RWPE2 (cell line): ENCODE results near the gene DUSP7.

ENCODE experiments used
- ATAC-seq: fragments of 200-7000 bp; cut with Tn5 transposase; 3 replicates; pipeline ENCODE4 v1.9.1; 2021; ENCODE audit warnings: low read depth
- DNase-seq: peaks from one replicate; pipeline ENCODE4 v3.0.0-alpha.2; 2020; ENCODE audit warnings: low spot score
- H3K27ac ChIP-seq: fragments of 450-650 bp; 2 replicates; pipeline ENCODE4 v1.5.1; 2017; ENCODE audit warnings: mild to moderate bottlenecking; ENCODE audit not compliant: poor library complexity, severe bottlenecking
- H3K27me3 ChIP-seq: fragments of 250-450 bp; sonication (Bioruptor Pico); 2 replicates; pipeline ENCODE4 v1.5.1; 2021; ENCODE audit warnings: mild to moderate bottlenecking, moderate library complexity; ENCODE audit not compliant: insufficient read depth, poor library complexity, severe bottlenecking
- H3K36me3 ChIP-seq: fragments of 250-450 bp; sonication (Bioruptor Pico); 2 replicates; pipeline ENCODE4 v1.5.1; 2020; ENCODE audit warnings: low read depth, mild to moderate bottlenecking, moderate library complexity
- H3K4me1 ChIP-seq: fragments of 250-450 bp; sonication (Bioruptor Pico); 2 replicates; pipeline ENCODE4 v1.5.1; 2021; ENCODE audit warnings: mild to moderate bottlenecking, moderate library complexity; ENCODE audit not compliant: insufficient read depth, poor library complexity, severe bottlenecking
- H3K4me3 ChIP-seq: fragments of 250-450 bp; sonication (Bioruptor Pico); 2 replicates; pipeline ENCODE4 v1.5.1; 2021; ENCODE audit warnings: mild to moderate bottlenecking, moderate library complexity; ENCODE audit not compliant: severe bottlenecking
- H3K9me3 ChIP-seq: fragments of 250-450 bp; sonication (Bioruptor Pico); 2 replicates; pipeline ENCODE4 v1.5.1; 2021; ENCODE audit warnings: mild to moderate bottlenecking, moderate library complexity; ENCODE audit not compliant: severe bottlenecking
- TF ChIP-seq, protein P1 (sequence below): fragments of 450-650 bp; IDR thresholded peaks from one replicate; pipeline ENCODE4 v1.5.1; 2017; ENCODE audit warnings: mild to moderate bottlenecking, moderate library complexity; ENCODE audit not compliant: poor library complexity, severe bottlenecking

The DUSP7 gene

DNA sequence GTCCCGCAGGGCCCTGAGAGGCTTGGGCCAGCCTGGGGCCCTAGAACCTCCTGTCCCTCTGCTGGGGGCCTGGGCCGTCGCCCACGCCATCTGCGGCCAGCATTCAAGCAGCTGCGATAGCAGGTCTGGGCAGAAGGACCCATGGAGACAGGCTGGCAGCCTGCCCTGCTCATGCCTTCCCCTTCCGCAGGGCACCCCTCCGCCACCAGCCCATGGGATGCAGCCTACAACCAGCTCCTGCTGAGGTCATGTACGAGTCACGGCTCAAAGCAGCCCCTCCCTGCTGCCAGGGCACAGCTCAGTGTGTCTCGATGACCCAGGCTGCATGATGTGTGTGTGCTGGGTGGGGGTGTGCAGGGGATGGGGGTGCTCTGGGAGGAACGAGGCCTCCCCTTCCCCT is 27.8 kb downstream of the DUSP7 start:
- DNase-seq (no peak), ATAC-seq (0 out of 3 replicates have a peak, but pooled peaks have one; percentile 40)
- H3K4me1 ChIP-seq: no peaks in the 10 kb centered on the region
- no peak overlapping the region for H3K27ac ChIP-seq
- TF ChIP-seq, protein P1, sequence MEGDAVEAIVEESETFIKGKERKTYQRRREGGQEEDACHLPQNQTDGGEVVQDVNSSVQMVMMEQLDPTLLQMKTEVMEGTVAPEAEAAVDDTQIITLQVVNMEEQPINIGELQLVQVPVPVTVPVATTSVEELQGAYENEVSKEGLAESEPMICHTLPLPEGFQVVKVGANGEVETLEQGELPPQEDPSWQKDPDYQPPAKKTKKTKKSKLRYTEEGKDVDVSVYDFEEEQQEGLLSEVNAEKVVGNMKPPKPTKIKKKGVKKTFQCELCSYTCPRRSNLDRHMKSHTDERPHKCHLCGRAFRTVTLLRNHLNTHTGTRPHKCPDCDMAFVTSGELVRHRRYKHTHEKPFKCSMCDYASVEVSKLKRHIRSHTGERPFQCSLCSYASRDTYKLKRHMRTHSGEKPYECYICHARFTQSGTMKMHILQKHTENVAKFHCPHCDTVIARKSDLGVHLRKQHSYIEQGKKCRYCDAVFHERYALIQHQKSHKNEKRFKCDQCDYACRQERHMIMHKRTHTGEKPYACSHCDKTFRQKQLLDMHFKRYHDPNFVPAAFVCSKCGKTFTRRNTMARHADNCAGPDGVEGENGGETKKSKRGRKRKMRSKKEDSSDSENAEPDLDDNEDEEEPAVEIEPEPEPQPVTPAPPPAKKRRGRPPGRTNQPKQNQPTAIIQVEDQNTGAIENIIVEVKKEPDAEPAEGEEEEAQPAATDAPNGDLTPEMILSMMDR: no peak
- no peak overlapping the region for H3K4me3 ChIP-seq
- H3K27me3 ChIP-seq: no peaks in the 10 kb centered on the region
- no peaks in the 10 kb centered on the region for H3K36me3 ChIP-seq
- no peaks in the 10 kb centered on the region for H3K9me3 ChIP-seq

DNA sequence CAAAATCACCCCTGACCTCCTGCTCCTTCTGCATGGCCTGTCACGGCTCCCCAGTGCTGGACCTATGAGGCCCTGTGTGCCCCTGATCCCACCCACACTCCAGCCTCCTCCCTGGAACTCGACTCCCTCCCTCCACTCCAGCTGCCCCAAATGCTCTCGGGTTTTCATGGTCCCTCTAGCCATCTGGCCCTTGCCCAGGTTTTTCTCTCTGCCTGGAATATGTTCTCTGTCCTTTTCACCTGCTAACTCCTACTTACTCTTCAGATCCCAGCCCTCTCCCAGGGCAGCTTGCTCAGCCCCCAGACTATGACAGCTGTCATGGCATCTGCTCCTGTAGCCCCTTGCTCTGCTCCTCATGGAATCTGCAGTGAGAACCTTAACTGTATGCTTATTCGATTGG is 30.3 kb downstream of the DUSP7 start:
- Histone ChIP-seq H3K4me3 (no peak overlapping the region), H3K9me3 (no peaks in the 10 kb centered on the region), H3K27ac (no peak overlapping the region), H3K4me1 (no peaks in the 10 kb centered on the region), H3K27me3 (no peaks in the 10 kb centered on the region), H3K36me3 (no peaks in the 10 kb centered on the region)
- ATAC-seq (no peak), DNase-seq (no peak)
- TF ChIP-seq, protein P1: no peak

DNA sequence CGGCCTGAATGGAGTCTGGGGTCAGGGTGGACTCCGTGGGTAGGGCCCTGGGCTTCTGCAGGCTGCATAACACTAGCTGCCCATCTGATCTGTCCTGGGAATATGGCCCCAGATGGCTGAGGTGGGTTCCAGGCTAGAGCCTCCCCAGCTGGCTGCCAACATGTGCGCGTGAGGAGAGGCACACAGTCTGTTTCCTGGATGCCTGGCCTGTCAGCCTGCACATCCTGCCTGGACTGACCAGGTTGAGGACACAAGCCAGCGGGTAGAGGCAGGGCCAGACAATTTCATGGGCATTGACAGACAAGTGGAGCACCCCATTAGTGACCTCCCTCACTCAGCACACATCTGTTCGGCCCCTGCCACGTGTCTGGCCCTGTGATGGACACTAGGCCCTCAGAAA is 30.9 kb downstream of the DUSP7 start:
- DNase-seq (no peak), ATAC-seq (no peak)
- TF ChIP-seq, protein P1: no peak
- Histone ChIP-seq H3K9me3 (no peaks in the 10 kb centered on the region), H3K27ac (no peak overlapping the region), H3K36me3 (no peaks in the 10 kb centered on the region), H3K4me1 (no peaks in the 10 kb centered on the region), H3K4me3 (no peak overlapping the region), H3K27me3 (no peaks in the 10 kb centered on the region)

DNA sequence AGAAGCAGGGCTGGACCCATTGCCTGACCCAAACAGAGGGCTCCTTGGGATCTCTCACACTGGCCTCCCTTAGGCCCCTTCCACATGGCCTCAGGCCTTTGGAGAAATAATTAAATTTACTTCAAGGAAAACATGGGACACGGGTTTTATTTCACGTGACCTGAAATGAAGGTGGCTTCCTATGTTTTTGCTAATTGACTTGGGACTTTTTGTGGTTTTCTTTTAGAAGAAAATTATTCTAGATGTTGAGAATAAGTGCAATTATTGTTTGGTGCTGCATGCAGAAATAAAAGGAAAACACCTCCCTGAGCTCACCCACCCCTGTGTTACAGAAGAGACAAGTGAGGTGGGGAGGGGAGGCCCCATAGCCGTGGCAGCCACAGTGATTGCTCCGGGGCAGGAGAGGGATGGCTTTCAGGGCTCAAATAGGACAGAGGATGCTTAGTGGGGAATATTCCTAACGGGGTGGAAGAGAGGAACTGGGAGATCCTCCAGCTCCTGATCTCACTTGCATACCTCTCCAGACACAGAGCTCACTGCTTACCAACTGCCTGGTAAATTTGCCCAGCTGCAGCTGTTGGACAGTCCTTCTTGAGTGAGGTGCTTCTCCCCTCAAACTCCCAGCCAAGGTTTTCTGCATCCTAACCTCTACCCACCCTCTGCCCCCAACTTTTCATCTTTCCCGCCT is 31.5 kb downstream of the DUSP7 start:
- Histone ChIP-seq H3K4me1 (no peaks in the 10 kb centered on the region), H3K27ac (no peak overlapping the region), H3K4me3 (no peak overlapping the region), H3K27me3 (no peaks in the 10 kb centered on the region), H3K9me3 (no peaks in the 10 kb centered on the region), H3K36me3 (no peaks in the 10 kb centered on the region)
- DNase-seq: no peak
- TF ChIP-seq, protein P1: no peak
- no peak for ATAC-seq
